ENCODE measurements around the gene TAF11L3.
"Not testable (repeated sequence)": the region's sequence is repeated elsewhere in the genome, so short reads cannot be mapped to it uniquely, and the experiment has no call there.

The TAF11L3 gene

DNA sequence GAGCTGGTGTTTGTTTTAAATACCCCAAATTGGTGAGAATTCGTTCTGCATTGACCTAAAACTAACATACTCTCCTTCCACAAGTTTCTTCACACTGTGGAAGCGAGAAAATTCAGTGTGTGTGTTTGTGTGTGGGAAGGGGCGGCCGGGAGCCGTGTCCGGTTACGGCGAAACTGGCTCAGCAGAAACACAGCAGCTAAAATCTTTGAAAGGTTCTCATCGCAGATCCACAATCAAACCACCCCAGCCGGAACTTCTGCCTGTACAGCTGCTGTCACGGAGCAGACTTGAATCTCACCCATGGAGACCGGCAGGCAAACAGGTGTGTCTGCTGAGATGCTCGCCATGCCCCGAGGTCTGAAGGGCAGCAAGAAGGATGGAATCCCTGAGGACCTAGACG, at the start of gene TAF11L3:
TSS of gene TAF11L3 (plus strand) at position 301 of the 400 bp plus-strand sequence.
- DNase-seq, result not testable (repeated sequence)

DNA sequence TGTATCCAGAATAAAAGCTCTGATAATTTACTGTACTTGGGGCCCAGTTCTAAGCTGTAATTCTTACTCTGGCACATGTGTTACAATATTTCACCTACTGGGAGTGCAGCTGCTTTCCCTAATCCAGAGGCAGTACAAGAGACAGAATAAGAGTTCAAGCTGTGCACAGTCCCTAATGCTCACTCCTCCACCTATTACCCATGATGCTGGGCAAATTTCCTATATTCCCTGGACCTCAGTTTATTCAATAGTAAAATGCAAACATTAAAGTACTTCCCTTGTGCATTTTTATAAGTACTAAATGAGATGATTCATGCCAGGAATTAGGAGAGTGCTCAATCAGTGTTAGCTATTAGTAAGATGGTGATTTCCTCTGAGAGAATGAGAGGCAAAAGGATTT, 48.1 kb upstream of the TAF11L3 start:
- DNase-seq, result no peak

- DNase-seq, result not testable (repeated sequence)
Measured at GRCh38 chr5:17475064-17475463, 43.1 kb upstream of the TAF11L3 start.

GRCh38 chr5:17477043-17477442, 41.1 kb upstream of the TAF11L3 start:
- no peak for DNase-seq

GRCh38 chr5:17477573-17478265, 40.4 kb upstream of the TAF11L3 start:
- no peak for DNase-seq

GRCh38 chr5:17481378-17481777, 36.8 kb upstream of the TAF11L3 start:
- no peak for DNase-seq

DNA sequence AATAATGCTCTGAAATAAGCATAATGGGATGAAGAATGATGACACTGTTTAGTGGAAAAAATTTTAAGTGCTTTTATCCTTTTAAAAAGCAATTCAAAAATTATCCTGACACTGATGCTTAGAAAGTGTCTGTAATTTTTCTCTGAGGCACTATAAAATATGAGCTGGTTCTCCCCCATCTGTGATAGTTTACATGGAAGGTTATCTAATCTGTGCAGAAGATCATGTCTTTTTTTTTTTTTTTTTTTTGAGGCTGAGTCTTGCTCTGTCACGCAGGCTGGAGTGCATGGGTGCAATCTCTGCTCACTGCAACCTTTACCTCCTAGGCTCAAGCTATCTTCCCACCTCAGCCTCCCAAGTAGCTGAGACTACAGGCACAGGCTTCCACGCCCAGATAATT, 35.4 kb upstream of the TAF11L3 start:
- no peak for DNase-seq

- DNase-seq, result not testable (repeated sequence)
Measured at GRCh38 chr5:17486464-17487173, 31.5 kb upstream of the TAF11L3 start.

DNA sequence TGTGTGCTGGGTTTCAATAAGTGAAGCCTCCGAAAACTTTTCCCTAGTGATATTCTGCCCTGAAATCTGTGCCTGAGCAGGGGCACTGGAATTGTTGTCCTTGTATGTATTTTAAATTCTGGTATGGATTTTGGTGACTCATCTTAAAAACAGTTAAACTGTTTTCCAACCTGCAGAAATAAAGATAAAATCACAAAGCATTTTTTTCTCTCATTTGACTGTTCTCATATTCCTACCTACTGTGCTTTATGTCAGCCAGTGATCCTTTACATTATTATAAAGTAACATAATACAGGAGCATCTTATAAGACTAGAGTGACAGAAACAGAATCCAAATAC, 31.0 kb upstream of the TAF11L3 start:
- DNase-seq, result no peak

DNA sequence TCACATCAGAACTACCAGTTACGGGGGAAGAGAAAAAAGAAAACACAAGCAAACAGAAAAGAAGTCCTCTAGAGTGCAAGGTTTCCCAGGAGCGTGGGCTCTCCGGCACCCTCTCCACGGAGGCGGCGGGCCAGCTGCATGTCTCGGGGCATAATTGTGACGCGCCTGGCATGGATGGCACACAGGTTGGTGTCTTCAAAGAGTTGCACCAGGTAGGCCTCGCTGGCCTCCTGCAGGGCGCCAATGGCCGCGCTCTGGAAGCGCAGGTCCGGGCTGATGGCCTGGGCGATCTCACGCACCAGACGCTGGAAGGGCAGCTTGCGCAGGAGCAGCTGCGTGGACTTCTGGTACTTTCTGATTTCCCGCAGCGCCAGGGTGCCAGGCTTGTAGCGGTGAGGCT, 26.9 kb upstream of the TAF11L3 start:
- DNase-seq, result not testable (repeated sequence)

DNA sequence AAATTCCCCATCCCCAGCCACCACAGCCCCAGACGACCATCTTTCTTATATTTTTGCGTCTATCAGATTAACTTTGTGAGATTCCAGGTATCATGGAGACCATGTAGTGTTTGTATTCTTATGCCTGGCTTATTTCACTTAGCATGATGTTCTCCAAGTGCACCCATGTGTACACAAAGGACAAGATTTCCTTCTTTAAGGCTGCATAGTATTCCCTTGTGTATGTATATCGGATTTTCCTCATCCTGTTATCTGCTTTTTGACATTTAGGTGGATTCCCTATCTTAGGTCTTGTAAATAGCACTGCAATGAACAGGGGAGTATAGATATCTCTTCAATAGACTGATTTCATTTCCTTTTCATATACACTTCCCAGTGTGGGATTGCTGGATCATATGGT, 25.4 kb upstream of the TAF11L3 start:
- no peak for DNase-seq

GRCh38 chr5:17497446-17497845, 20.7 kb upstream of the TAF11L3 start:
- no peak for DNase-seq

- not testable (repeated sequence) for DNase-seq
Measured at GRCh38 chr5:17497931-17498330, 20.2 kb upstream of the TAF11L3 start, which contains the start of gene TAF11L2. Gene TAF11L2 (plus strand): TSS chr5:17498231.

DNA sequence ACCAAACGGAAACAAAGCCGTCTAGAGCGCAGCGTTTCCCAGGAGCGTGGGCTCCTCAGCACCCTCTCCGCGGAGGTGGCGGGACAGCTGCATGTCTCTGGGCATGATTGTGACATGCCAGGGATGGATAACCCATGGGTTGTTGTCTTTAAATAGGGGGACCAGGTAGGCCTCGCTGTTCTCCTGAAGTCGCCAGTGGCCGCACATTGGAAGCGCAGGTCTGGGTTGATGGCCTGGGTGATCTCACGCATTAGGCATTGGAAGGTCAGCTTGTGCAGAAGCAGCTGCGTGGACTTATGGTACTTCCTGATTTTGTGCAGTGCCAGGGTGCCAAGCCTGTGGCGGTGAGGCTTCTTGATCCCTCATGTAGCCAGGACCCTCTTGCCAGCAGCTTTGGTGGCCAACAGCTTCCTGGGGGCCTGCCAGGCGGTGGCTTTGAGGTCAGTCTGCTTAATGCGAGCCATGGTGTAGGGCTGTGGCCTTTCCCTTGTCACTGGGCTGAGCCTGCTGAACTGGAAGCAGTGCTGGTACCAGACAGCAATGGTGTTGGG, 6.3 kb upstream of the TAF11L3 start:
- DNase-seq, result no peak

GRCh38 chr5:17517526-17517925, 641 bp upstream of the TAF11L3 start:
- not testable (repeated sequence) for DNase-seq

DNA sequence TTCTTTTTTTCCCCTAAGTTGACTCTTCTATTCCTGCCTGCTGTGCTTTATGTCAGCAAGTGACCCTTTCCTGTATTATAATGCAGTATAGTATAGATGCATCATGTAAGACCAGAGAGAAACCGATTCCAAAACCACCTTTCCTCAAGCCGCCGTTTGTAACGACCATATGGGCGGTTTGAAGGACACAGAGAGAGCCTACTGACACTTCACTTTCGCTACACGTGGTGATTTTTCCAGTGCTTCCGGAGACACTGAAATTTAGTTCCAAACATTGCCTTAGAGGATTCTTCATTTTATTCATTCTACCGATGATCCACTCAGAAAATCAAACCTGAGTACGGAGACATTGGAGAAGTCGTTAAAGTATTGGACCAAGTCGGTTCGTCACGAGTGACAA, 1.3 kb downstream of the TAF11L3 start:
- not testable (repeated sequence) for DNase-seq

GRCh38 chr5:17521501-17521900, 3.3 kb downstream of the TAF11L3 start, which contains the start of gene TAF11L4:
Gene TAF11L4 (plus strand): TSS chr5:17521801.
- not testable (repeated sequence) for DNase-seq

GRCh38 chr5:17524935-17525334, 6.8 kb downstream of the TAF11L3 start, which contains the start of gene TAF11L5:
Gene TAF11L5 (plus strand): TSS chr5:17525235.
- DNase-seq, result not testable (repeated sequence)

DNA sequence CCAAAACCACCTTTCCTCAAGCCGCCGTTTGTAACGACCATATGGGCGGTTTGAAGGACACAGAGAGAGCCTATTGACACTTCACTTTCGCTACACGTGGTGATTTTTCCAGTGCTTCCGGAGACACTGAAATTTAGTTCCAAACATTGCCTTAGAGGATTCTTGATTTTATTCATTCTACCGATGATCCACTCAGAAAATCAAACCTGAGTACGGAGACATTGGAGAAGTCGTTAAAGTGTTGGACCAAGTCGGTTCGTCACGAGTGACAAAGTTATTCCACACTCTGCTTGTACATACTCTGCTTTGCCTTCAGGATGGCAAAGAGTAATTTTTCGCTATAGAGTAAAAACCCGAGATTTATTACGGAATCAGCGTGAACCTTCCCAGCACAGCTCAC, 8.3 kb downstream of the TAF11L3 start:
- DNase-seq, result not testable (repeated sequence)

DNA sequence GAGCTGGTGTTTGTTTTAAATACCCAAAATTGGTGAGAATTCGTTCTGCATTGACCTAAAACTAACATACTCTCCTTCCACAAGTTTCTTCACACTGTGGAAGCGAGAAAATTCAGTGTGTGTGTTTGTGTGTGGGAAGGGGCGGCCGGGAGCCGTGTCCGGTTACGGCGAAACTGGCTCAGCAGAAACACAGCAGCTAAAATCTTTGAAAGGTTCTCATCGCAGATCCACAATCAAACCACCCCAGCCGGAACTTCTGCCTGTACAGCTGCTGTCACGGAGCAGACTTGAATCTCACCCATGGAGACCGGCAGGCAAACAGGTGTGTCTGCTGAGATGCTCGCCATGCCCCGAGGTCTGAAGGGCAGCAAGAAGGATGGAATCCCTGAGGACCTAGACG, 10.2 kb downstream of the TAF11L3 start, which contains the start of gene TAF11L6:
TSS of gene TAF11L6 (plus strand) at position 301 of the 400 bp plus-strand sequence.
- DNase-seq, result not testable (repeated sequence)
